T-helper 22 cell (primary cell): ENCODE data around the gene RAPGEF5.

Experiments
- DNase-seq: peaks from one replicate; pipeline ENCODE4 v3.0.0-alpha.2; 2020; ENCODE audit warnings: low read depth

Gene RAPGEF5

DNA sequence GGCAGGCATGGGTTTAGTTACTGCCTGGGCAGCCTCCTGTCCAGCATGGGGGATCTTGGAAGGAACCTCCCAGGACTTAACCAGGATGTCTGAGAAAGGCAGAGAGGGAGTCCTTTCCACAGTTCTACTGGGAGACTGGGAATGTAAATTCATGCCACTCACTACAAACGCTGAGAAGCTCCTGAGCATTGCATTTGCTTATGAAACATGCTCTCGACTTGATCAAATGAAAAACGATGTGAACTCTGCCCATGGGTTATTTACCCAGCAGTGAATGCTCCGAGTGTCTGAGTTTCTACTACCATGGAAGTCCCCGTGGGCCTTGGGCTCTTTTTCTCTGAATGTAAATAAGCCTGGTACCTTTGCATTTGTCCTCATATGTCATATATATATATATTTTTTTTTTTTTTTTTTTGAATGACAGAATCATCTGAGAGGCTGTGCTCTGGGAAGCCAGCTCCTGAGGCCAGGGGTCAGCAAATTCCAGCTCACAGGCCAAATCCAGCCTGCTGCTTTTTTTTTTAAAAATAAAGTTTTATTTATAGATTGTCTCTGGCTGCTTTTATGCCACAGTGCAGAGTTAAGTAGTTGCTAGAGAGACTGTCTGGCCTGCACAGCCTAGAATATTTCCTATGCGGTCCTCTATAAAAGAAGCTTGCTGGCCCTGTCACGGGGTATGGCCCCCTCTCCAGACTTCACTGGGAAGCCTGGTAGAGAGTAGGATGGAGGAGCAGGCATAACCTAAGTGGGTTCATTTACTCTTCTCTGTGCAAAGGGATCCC, 21.4 kb upstream of the RAPGEF5 start:
- no peak for DNase-seq

DNA sequence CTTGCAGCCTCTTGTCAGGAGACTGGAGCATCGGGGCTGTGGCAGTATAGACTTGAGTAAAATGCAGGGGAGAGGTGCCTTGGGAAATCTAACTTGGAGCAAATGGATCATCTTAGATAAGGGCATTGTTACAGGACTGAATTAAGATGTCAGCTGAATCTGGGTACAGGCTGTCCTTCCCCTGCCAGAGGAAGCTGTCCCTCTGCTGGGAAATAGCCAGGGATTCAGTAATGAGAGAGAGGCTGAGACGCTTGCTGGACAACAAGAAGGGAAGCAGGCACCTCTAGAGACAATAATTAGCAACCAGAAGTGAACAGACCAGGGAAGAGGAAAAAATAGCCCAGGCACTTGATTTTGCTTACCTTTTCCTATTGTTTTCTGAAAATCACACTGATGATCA, 20.7 kb upstream of the RAPGEF5 start:
- no peak for DNase-seq

DNA sequence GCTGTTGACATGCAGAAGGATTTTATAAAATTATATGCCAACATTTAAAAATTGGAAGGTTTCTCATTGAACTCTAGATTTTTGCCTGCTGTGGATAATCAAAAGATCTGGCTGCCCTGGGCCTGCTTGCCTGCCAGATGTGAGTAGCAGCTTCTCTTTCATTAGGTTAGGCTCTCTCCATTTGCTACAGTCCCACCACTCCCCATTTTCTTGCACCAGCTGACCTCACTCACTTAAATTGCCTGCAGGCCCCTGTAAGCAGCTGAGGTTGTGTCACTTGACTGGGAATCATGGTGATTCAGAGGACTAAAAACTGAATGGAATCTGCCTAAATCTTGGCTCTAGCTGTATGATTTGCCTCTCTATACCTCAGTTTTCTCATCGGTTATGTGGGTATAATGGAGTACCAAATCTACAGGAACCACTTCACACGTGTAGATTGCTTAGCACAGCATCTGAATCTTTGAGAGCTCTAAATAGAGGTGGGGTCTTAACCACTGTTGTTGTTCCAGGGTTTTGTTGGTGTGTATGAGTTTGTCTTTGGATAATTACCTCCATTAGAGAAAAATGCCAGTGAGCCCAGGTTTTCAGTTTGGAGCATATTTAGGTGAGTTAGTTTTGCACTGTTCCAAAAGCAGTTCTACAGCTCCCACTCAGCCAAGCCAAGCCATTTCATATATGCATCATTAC, 18.6 kb upstream of the RAPGEF5 start:
- DNase-seq: no peak

DNA sequence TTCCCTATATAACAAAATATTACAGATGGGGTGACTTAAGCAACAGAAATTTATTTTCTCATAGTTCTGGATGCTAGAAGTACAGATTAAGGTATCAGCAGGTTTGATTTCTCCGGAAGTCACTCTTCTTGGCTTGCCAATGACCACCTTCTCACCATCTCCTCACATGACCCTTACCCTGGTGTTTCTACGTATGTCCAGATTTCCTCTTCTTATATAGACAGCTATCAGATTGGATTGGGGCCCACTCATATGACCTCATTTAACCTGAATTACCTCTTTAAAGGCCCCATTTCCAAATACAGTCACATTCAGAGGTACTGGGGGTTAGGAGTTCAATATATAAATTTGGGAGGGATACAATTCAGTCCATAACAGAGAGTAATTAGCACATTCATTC, 17.0 kb upstream of the RAPGEF5 start:
- no peak for DNase-seq

DNA sequence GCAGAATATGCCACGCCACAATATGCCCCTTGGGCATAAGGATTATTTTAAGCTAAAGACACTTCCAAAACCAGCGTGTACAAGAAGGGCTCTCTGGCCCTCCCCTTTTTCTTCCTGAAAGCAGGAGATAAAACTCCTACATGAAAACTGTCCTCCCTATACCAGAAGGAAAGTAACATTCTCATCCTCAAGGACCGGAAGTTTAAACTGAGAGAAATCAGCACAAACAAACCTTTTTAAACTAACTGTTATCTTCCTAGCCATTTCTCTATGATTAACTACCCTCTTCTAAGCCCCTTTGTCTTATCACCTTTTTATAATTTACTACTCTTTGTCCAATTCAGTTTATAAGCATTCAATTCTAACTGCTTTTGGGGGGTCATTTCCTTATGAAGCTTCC, 16.4 kb upstream of the RAPGEF5 start:
- DNase-seq: no peak

DNA sequence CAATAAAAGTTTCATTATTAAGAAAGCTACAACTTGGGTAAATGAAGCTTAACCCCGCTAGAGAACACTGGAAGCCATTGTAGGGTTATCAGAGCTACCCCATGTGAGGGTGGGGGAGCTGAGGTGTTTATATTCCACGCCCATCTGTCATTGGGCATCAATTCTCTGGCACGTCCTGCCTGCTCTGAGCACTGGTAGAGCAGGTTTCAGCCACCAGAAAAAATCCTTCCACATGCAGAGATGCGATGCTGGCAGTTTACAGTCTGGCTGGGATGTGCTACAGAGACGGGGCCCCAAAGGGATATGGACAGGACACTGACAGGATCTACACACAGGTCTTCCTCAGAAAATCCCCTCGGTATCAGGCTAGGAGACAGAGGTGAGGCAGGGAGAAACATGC, 15.9 kb upstream of the RAPGEF5 start:
- DNase-seq: no peak

DNA sequence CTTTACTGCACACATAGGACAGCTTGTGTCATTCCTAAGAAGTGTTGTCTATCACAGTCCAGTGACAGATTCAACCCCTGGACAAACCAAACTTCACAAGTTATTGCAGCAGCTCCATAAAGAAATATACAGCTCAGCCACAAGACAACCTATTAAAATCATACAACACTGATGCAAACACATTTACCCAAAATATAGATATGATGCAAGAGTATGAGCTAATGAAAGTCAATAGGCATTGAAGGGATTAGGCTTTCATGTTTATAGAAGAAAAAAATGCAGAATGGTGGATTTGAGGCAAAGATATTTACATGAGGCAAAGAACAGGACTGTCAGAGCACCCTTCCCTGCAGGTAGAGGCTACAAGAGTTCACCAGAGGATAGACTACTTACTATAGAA, 14.9 kb upstream of the RAPGEF5 start:
- no peak for DNase-seq

DNA sequence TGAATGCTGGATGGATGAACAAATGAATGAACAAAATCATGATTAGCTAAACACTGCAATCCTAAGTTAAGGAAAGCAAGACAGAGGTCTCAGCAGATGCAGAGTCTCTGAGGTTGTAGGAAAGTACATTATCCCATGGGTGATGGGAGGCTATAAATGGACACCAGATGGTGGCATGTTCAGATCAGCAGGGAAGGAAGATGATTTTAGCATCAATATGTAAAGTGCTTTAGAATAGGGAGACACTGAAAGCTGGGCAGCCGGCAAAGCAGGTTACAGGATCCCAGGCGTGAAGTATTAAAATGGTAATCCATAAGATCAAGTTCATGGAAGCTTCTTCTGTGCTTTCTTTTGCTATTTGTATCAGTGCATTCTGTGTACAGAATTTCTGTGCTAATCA, 7.9 kb upstream of the RAPGEF5 start:
- DNase-seq: no peak

DNA sequence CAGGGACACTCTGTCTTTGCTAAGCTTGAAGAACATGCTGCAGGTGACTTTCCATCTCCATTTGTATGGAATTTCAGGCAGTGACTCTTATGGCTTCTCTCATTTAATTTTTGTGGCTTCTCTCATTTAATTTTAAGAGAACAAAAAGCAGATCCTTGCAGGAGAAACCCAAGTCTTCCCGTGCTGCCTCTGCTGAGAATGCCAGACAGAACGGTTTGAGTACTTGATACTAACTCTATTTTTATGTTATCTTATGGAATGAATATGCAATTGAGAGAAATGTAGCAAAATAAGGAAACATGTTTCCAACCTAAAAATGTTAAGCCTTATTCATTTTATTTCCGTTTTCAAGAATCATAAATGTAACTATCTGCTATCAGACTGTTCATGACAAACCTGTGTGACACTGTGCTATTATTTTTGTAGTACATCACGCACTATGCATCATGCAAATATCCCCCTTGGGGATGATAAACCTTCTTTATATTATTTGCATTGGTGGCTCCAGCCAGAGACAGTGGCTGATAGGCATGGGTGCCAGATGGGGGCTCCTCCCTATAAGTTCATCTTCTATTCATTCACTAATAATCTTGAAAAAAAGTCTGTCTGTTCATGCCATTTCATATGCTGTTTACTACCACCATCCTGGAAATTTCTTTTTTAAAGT, 6.9 kb upstream of the RAPGEF5 start:
- DNase-seq: no peak

DNA sequence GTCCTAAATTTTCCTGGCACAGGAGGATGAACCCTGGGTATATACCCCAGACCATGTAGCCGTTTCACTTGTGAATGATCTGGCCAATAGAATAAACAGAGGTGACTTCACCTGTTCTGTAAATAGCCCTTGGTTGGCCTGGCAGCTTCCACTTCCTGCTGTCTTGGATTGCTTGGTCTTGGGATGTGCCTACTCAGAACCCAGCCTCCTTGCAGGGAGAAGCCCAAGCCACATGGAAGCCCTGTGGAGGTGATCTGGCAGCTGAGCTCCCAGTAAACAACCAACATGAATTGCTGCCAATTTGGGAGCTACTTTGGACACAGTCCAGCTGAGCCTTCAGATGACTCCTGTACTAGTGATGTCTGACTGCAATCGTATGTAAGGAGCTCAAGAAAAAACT, 4.8 kb upstream of the RAPGEF5 start:
- no peak for DNase-seq

DNA sequence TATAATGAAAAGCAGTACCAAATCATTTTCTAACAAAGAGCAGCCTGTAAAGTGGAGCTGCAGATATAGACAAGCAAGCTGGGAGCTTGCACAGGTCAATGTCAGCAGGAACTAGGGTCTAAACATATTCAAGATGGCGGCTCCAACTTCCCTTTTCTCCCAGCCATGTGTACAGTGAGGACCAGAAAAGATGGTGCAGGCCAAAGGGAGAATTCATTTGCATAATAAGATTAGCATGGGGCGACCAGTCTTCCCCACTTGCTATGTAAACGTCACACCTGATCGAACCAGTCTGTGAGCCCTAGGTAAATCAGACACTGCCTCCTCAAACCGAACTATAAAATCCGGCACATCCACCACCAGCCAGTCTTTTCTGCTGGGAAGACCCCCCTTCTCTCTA, 4.4 kb upstream of the RAPGEF5 start:
- no peak for DNase-seq

DNA sequence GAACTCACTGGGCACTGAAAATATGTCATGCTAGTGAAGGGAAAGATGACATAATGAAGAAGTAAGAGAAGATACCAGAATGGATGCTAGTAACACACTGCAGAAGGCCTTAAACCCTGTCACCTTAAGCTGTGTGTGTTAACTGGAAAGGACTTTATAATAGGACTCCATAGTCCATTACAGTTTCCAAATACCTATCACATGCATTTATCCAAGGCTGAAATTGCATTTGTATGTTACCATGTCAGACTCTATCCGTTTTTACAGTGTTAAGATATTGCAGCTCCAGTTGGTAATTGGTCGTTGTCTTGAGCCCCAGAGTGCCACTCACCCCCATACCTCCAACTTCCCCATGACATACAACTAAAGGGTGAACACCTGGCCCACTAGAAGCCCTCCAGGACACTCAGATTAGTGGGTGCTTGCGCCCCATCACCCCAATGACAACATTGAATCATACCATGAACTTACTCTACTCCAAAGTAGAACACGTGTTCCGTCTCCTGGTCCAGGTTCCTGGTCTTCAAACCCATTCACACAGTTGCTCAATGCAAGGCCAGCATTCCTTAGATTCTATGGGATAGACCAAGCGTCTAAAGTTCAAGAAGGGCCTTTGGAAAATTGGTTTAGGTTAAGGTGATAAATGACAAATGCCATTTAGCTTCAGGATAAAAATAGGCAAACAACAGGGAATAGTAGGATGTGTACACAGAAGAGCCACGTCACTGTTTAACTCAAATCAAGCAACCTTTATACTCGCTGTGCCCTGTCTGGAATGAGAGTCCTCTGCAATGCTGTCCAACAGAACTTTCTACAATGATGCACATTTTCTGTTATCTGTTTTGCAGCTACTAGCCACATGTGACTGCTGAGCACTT, 2.1 kb upstream of the RAPGEF5 start:
- DNase-seq: no peak

DNA sequence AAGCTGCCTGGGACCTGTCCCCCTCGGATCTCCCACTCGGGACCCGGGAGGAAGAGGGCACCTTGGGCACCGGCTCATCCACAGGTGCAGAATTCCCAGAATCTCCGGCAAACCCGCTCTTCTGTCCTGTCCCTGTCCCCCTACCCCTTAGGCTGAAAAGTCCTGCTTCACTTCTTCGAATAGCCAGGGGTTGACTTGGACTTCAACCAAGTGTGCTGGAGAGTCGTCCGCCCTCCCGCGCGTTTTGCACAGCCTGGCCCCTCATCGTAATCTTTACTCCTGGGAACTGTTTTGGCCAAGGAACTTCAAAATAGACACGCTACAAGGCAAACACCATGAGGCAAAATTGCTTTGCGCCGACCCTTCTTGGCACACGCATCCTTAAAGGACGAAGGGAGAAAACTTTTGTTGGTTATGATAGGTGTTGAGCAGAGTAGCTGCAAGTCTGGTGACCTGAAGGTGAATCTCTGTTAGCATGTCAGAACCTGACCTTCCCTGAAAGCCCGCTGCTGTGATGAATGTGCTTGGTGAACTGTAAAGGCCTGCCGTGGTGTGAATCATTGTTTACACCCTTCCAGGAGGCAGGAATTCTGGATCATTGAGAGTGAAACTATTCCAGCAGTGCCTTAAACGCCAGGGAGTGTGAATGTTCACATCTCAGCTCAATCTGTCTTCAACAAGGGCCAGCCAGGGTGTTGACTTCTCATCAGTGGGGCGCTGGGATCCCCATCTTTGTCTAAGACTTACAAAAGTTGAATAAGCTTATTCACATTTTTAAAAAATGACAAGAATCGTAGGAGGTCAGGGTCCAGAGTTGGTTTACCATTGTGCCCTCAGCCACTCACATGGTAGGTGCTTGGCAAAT, 589 bp upstream of the RAPGEF5 start:
- DNase-seq: no peak

DNA sequence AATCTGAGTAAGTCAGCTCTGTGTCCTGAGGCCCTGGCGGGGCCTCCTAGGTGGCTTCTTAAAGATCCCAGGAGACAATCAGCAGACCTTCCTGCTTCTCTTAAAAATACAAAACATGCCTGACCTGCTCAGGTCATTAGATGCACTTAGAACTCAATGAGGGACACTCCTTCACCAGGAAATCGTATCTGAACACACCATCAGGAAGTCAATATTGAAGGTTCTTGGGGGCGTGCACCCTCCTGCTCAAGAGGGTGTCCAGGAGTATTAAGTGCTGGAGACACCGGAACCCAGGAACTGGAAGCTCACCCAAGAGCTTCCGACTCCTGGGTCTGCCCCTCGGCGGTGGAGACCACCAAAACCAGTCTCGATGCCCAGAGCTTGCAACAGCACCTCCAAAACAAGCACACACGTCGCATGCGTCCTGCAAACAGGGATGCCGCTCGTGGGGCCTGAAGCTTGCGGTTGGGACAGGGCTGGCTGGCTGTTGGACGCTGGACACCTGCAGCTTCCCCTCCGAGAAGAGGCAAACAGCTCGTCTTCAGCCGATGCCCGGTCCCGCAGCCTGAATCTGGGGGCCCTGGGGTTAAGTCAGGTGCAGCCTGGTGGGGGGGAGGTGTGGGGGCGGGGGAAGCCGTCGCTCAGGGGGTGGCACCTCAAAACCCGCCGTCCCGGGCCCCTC, 803 bp downstream of the RAPGEF5 start:
- no peak for DNase-seq

DNA sequence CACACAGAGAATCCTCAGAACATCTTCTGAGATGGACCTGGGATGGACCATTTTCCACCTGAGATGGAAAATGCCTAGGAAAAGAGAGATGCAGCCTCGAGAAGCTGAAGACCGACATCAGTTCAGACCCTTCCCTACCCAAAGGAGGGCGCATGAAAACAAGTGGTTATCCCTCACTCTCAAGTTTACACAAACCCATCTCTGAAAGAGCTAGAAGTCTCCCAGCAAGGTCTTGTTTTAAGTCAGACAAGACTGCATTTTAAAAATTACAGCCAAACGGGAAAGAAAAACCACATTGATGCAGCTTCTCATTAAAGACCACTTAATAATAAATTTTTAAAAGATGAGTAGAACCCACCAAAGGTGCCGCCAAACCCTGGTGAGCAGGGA, 1.3 kb downstream of the RAPGEF5 start:
- no peak for DNase-seq

DNA sequence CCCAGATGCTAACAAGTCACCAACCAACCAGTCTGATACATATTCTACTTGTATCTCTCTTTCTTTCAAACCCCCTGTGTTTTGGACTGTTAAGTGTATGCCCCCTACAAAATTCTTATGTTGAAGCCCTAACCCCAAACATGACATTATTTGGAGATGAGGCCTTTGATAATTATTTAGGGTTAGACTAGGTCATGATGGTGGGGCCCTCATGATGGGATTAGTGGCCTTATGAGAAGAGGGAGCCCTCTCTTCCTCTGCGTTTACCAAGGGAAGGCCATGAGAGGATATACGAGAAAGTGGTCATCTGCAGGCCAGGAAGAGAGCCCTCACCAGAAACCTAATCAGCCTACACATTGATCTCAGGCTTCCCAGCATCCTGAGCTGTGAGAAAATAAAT, 2.5 kb downstream of the RAPGEF5 start:
- DNase-seq: no peak

DNA sequence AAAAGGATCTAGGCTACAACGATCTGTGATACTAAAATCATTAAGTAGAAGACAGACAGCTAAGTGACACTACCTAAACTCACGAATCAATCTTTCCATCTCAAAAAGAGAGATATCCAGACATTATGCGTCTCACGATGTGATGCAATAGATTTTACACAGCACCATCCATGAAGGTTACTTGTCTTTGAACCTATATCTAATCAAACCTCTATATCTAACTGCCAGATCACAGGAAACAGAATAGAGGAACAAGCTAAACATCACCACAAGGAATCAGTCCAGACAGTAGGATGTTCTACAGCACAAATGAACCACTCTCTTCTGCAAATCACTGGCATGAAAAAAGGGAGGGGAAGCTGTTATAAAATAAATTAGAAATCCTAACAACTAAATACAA, 4.1 kb downstream of the RAPGEF5 start:
- DNase-seq: no peak

DNA sequence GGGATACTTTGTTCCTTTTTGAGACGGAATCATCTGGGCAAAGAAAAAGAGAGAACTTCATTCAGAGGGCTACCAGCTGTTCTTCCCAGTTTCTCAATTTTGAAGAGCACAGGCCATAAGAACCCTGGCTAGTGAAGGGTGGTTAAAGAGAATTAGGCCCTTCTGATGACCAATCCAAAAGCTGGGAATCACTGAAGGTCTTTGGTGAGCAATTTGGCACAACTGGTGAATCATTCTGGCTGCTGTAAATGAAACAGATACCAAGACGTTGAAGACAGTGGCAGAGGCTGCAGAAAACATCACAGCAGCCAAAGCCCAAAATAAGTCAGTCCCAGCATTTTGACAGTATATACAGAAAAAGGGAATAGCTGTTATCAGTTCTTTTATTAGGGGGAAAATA, 5.1 kb downstream of the RAPGEF5 start:
- no peak for DNase-seq

DNA sequence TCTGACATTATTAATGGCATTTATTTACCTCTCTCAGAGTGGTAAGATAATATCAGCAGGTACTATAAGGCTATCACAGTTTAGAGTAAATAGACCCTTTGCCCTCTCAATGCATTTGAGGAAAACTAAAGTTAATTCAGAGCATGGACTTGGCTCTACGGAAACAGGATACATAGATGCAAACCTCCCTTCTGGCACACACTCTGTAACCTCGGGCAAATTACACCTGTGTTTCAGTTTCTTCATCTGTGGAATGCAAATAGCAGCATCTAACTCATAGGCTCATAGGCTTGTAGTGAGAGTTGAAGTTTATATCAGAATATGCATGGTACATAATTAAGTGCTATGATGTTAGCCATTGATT, 5.6 kb downstream of the RAPGEF5 start:
- no peak for DNase-seq

DNA sequence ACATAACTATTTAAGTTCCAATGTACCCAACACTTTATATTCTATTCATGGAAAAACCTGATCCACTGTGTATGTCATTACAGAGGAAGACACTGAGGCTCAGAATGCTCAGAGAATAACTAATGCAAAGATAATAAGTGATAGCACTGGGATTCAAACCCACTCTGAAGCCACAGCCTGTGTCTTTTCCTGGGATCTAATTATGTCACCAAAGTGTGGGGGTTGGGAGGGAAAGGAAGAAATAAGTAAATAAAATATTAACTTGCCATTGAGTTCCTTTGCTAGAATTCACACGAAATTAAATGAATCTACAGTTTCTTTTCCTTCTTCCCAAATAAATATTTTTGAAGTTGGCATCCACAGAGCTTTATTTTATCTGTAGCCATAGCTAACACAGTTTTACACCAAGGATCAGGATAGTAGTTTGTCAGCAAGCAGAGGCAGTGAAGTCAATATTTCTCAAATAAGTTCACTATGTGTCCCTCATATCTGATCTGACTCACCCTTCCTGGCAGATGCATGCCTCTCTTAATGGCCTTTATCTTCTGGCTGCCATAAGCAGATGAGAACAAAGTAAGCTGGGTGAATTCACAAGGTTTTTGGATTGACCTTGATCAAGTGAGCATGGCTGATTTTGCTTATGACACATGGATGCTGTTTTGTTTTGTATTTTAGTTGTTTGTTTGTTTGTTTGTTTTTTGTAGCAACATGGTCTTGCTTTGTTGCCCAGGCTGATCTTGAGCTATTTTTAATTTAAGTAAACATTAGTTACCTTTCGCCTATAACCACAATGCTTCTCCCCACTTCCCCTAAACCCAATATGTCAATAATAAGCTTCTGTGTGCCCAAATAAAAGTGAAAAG, 6.3 kb downstream of the RAPGEF5 start:
- no peak for DNase-seq
